Activated CD4-positive, alpha-beta T cell treated with anti-CD3 and anti-CD28 coated beads, Interleukin-2, amount 50 U/mL, for 4 hours (primary cell): Measurements from ENCODE around the gene IL26.

Source experiments
- DNase-seq, 2 experiments: peaks; one replicate each; pipeline ENCODE4 v3.0.0-alpha.2; 2020

IL26 gene, protein sequence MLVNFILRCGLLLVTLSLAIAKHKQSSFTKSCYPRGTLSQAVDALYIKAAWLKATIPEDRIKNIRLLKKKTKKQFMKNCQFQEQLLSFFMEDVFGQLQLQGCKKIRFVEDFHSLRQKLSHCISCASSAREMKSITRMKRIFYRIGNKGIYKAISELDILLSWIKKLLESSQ

DNA sequence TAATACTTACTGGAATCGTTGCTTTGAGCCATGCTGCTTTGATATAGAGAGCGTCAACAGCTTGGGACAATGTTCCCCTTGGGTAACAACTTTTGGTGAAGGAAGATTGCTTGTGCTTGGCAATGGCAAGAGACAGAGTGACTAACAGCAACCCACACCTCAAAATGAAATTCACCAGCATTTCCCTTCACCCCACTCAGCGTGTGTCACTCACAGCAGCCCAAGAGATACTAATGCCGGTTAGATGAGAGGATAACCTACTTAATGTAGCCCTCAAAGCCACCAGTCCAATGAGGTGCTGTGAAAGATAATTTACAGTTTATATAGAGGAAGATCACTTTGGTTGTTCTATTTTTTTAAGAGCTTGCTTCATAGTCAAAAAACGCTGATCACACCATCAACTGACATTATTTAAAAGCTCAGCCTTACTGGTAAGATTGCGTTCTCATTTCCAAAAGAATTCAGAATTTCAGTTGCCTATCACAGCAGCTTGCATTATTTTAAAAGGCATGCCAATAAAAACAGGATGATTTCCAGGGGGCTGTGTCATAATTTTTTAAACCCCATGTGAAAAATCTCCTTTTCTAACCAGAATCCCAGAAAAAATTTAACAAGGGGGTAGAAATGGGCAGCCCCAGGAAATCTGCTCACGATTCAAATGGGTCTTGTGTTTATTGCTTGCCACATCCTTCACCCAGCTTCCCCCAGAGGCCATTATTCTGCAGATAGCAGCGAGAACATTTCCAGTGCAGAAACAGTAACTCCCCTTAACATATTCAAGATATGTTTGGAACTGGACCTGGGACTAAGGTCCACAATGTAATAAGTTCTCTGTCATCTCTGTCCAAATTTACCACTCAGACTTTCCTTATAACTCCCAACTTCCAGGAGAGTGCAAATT, at the start of gene IL26:
Gene IL26 (minus strand): TSS at position 235 of the 901 bp plus-strand sequence. CDS start 54 bp downstream, at position 181.
- DNase-seq = peak in 1 of 2 experiments; percentile 18

DNA sequence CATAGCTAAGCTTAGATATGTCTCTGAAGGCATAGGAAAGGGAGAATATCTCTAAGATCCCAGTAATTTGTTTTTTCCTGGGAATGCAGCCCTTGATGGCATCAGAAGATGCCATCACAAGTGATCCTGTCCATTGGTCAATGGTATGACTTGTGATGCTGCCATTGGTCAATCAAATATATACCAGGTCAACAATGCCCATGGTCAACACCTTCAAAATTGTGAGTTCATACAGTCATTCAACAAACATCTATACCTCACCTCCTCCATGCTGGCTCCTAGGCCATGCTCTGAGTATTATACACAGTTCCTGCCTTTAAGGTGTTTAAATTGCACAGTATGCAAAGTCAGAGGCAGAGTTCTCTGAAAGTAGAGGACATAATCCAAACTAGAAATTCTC, 47.1 kb upstream of the IL26 start:
- no peak for DNase-seq

DNA sequence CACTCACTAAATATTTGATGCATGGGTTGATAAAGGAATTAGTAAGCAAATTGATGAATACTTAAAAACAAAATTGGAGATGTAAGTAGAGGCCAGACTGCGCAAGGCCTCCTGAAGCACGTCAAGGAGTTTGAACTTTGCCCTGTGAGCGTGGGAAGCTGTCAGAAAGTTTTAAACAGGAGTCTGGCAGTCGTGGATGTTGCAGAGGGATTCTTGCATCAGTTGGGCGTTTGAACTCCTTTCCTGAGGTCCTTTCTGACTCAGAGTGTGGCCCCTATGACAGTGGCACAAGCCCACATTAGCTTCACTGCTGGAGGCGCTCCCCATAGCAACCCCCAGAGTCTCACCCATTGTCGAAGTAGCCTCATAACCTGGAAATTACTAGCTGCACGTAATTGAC, 45.7 kb upstream of the IL26 start:
- no peak for DNase-seq

DNA sequence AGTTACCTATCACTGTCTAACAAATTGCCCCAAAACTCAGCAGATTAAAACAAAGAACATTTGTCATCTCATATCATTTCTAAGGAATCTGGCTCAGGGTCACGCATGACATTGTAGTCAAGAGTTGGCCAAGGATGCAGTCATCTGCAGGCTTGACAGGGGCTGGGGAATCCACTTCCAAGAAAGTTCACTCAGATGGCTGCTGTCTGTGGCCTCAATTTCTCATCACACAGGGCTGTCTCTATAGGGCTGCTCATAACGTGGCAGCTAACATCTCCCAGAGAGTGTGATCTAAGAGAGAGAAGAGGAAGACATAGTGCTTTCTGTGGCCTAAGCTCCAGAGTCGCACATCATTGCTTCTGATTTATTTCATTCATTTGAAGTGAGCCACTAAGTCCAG, 44.7 kb upstream of the IL26 start:
- no peak for DNase-seq

DNA sequence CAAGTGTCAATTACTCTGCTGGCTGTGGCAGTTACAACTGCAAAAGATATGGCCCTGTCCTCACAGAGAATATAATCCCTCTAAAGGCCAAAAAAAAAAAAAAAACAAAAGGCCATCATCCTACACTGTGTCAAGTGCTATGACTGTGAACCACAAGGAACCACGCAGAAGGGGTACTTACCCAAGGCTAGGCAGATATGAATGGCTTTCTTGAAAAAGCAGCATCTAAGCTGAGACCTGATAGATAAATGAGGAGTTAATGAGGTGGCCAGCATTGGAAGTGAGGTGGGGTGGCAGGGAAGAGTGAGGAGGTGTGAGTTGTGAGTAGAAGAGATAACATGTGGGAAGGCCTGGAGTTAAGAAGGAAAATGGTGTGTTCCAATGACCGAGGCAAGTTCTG, 44.2 kb upstream of the IL26 start:
- no peak for DNase-seq

DNA sequence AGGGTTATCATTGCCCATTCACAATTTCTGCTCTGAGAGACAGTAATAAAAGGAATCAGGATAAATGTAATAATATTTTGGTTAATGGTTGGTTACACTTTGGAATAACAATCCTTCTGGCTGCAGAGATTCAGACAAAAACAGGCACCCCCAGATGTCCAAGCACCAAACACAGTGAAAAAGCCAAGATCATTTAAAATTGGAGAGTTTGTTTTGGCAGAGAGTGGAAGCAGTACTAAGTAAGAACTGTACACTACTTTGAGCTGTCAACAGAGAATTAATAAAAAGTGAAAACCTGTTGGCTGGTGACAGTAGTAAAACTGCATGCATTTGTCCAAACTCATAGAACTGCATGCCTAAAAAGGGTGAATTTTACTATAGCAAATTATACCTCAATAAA, 43.4 kb upstream of the IL26 start:
- no peak for DNase-seq

DNA sequence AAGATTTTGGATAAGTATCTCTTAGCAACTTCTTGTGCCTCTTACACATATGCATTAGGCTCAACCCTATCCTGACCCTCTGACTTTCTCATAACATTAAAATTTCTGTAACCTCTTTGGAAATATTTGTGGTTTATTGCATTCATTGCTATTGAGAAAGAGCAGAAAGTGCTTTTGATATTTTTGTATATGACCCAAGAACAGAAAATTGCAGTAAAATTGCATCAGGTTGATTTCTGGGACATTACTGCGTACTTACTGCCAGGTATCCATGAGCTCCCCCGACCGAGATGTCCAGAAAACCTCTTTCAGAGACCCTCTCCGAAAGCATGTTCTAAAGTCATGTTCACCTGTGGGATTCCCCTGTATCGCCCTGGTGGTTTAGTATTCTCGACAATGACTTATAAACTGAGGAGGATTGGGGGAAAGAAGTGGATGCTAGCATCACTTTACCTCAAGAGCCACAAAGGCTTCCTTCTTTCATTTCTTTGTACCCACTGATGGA, 42.3 kb upstream of the IL26 start:
- no peak for DNase-seq

DNA sequence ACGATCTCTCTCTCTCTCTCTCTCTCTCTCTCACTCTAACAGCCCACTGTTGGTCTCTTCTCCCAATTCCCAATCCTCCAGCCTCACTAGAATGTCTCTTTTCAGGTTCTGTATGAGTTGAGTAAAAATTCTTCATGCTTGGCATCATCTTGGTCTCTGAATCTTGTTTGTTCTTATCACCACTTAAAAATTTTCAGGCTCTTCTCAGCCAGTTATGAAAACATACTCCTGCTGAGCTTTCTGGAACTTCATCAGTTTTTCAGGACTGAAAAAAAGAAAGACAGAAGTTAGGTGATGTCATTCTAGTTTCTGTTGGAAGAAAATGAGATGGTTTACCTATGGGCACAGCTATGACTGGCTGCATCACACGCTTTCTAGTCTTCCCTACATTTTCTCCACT, 39.2 kb upstream of the IL26 start:
- no peak for DNase-seq

DNA sequence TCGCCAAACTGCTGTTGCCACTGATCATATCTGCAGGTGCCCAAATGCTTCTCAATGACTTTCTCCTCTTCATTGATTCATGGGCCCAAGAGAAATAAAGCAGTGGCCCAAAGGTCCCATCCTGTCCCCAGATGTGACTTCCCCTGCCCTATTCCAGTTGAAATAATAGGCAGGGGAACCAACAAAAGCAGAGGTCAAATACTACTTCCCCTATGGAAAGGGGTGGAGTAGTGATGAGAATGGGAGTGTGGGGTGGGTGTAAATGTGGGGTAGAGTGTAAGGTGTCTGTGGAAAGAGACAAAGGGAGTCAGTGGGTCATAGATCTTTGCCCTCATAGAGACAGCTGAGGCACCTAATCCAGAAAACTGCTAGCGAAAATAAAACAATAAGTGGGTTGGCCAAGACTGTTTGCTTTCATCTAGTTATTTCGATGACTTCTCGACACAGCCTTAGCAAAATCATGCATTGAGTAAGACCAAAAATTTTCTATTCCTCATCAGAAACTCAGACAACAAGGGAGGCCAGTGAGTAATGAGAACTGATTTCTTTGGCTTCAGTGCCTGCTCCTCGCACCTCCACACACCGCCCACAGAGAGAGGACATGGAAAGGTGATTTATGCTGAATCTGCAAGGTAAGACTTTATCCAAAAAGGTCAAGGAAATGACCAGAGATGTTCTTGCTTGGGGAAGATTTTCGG, 38.7 kb upstream of the IL26 start:
- no peak for DNase-seq

DNA sequence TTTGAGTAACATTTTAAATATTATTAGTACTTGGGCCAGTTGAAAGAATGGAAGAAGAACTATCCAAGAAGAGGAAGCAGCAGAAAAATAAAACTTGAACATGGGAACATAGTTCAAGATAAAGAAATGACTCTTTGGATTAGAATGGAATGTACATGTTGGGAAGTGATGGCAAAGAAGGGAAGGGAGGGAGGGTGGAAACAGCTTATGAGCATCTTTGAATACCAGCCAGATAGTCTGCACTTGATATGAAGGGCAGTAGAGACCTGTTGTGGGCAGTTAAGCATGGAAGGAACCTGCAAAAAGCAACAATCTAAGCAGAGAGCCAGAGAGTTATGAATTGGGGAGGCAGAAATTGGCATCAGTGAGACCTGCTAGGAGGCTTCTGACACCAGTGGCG, 37.8 kb upstream of the IL26 start:
- DNase-seq = no peak

DNA sequence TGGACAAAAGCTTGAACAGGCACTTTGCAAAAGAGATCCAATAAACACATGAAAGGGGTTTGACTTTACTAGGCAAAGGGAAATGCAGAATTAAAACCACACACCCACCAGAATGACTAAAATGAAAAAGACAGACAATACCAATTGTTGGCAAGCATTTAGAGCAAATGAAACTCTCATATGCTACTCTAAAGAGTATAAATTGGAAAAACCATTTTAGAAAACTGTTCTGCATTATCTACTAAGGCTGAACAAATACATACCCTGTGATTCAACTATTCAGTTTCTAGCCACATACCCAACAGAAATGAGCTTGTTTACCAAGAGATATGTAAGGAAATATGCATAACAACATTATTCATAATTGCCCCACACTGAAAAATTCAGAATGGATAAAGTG, 36.3 kb upstream of the IL26 start:
- DNase-seq = no peak

DNA sequence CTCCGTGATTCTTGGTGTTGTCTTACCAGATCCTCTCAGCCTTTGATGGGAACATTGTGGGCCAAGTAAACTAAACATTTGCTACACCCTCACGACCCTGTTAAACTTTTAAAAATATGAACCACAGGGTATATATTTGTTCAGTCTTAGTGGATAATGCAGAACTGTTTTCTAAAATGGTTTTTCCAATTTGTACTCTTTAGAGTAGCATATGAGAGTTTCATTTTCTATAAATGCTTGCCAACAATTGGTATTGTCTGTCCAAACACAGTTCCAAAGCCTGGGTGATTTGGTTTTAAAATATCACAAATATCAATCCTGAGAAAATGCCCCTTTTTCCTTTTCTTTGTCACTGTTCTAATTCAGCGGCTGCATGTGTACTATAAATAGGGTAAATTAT, 34.5 kb upstream of the IL26 start:
- no peak for DNase-seq

DNA sequence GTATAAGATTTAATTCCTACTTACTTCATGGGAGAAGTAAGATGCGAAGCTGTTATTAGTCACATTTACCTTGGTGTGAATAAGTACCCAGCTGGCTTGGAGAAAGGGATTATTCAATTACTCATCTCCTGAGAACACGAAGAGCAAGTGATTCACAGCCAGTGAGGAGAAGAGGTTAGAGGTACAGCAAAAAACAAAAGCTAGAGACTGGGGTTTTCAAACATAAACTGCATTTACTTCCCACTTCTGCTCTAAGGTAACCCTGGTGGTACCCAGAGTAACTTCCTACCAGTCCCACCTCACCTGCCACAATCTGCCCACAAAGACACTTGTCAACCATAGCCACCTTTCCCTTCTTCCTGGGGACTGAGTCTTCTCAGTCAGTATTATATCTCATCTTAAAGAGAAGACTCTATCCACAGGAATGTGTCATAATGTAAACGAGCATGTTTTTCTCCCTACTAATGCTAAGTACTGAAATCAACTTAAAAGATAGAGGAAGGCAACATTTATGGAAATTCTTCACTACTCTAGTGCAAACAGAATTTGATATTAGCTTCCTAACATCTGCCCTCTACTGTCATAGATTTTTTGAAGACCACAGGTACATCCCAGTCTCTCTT, 33.8 kb upstream of the IL26 start:
- no peak for DNase-seq

DNA sequence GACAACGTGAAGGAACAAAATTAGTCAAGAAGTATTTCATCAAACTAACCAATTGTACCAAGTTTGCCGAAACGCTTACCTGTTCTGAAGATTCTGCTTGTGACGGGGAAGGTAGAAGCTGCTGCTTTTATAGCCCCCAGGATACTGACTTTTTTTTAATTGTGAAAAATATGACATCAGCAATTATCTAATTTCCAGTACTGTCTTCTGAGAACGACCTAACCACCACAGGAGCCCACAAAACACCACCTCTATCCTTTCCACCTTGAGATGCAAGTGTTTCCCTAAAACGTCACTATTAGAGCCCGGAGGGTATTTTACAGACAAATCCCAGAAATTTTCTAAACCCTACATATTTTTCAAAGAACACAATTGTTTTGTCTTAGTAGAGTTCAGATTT, 27.9 kb upstream of the IL26 start, which contains the start of gene IL22:
Gene IL22 (minus strand): TSS at position 101 of the 400 bp plus-strand sequence. CDS start 156 bp downstream, outside the sequence.
- no peak for DNase-seq

DNA sequence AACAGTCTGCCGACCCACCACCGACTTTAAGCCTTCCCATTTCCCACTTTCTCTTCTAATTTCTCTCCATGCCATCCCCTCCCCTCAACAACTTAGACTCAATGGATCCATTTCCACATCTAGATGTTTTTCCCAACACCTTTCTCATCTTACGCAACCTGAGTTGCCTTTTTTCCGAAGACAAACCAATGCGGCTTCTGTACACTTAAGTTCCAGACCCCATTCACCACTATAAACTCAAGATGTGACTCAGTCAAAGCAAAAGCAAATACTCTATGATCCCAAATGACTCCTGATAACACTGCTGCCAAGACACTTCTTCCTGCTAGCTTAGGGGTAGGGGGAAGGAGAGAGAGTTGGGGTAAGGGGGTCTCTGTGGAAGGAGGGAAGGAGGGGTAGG, 26.5 kb upstream of the IL26 start:
- DNase-seq = no peak

DNA sequence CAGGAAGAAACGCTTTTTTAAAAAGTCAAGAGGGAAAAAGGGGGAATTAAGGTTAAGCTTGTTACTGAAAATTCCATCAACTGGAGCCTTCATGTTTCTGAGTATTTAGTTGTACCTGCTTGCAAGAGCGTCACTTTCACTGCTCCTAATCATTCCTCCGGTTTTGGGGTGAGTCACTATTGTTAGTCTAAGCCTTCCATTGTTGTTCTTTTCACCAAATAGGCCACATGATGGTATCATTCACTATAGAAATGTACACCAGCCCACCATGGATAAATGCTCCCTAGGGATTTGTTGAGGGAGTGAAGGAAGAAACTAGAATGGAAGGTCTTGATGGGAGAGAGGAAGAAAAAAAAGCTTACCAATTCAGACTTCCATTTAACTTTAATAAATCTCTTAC, 24.8 kb upstream of the IL26 start:
- DNase-seq = no peak

DNA sequence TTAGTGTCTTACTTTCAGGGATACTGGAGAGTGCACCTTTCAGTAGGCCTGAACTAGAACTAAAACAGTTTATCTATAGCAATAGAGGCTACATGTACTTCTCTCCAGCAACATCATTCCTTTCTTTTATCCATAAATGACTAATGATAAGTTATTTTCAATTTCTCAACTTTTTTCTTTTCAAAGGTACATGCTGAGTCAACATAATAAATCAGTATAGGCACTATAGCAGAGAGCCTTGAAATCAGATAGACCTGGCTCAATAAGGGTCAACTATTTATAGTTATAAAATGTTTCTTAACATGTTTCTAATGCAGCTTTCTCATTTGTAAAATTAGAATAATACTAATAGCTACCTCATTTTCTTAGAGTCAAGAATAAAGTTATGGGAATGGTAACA, 22.2 kb upstream of the IL26 start:
- DNase-seq = no peak

DNA sequence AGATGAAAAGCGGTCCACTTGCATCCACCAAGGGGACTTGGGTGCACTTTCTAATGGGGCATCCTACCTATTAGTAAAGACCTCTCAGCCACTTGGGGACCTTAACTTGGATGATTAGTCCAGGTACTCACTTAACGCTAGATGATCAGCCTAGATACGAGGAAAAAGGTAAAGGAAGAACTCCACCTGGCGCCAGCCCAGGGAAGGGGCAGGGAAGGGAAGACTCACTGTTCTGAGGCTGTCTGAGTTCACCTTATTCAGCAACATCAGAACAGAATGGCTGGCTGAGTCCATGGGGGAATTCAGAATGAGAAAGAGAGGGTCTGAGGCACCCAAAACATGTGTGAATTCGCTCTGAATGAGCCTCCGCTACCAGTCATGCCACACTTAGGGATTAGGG, 20.7 kb upstream of the IL26 start:
- no peak for DNase-seq

DNA sequence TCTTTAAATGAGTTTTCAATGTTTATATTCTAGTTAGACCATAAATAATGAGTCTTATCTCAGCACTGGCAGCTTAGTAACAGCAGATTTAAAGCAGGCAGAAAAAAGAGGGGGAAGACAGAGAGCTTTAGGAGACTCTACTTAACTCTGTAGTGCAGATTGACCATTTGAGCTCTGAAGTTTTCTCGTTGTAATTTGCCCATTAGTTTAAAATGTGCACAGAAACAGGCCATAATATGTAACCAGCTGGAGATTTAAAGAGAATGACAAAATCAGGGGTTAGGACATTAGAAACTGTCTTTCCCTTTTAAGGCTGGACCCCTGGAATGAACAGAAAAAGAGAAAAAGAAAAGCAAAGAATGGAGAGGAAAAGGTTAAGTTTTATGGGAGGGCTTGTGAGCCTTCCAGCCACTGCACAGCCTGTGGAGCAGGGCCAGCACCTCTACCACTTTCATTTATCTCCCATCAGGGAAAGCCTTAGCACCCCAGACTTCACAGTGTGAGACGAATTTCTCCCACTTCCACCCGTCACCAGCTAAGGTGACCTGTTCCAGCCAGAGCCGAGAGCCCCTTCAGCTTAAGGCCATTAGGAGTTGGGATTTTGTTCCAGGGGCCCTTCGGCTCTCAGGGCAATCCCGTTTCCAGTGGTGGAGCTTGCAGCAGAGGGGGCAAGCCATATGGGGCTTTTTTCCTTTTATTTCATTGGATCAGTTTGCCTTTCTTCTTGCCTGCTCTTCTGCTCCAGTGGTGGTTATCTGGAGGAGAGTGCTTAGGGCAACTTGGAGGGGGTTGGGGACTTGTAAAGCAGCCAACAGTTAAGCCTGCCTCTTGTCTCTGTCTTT, 19.8 kb upstream of the IL26 start:
- no peak for DNase-seq

DNA sequence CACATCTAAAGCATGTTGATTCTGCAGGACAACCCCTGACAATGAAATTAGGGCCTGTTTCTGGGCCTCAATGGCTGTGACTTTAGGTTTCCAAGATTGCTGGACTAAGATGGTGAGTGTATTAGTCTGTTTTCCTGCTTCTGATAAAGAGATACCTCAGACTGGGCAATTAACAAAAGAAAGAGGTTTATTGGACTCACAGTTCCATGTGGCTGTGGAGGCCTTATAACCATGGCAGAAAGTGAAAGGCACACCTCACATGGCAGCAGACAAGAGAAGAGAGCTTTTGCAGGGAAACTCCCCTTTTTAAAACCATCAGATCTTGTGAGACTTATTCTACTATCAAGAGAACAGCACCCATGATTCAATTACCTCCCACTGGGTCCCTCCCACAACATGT, 17.2 kb upstream of the IL26 start:
- DNase-seq = no peak

DNA sequence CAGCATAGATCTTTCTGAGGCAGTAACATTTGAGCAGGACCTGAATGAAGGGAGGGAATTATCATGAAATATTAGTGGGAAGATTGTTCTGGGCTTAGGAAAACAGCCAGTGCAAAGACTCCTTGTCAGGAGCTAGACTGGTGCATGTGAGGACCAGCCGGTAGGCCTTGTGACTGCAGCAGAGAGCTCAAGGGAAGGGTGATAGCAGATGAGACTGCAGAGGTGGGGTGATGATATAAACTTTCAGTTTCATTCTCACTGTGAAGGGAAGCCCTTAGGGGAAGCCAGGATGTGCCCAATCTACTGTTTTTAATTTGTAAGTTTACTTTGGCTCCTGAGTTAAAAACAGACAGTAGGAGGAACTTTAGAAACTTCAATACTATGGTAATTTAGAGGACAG, 15.4 kb upstream of the IL26 start:
- DNase-seq = peak; percentile 23 to 43

DNA sequence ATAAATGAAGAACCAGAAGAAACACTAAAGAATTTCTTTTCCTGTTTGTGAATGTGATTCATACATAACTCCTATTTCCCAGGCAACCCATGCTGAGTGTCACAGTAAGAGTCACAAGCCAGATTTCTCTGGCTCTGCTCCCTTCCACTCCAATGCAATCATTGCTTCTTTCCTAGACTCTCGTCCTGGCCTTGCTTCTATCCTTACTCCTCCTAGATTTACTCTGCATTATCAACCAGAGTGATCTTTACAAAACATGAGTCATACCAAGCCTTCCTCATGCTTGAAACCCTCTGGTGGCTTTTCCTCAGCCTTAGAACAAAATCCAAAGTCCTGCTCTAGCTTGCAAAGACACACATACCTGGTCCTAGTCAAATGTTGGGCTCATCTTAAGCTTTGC, 14.5 kb upstream of the IL26 start:
- no peak for DNase-seq
